Activated gamma-delta T cell treated with anti-CD3 and anti-CD28 coated beads, Interleukin-2, amount 50 U/mL, for 16 hours (primary cell): Measurements from ENCODE around the gene DAPK1.

Source experiments
- DNase-seq: peaks from one replicate; pipeline ENCODE4 v3.0.0-alpha.2; 2020; ENCODE audit warnings: low read depth

DAPK1 gene

GRCh38 chr9:87748881-87749280 is 251.2 kb downstream of the DAPK1 start:
- DNase-seq: no peak

- no peak for DNase-seq
Observed at GRCh38 chr9:87749335-87750035, 251.8 kb downstream of the DAPK1 start.

- no peak for DNase-seq
Observed at GRCh38 chr9:87750726-87751125, 253.1 kb downstream of the DAPK1 start.

GRCh38 chr9:87751423-87751822 is 253.8 kb downstream of the DAPK1 start:
- no peak for DNase-seq

- DNase-seq: no peak
Observed at GRCh38 chr9:87751868-87752267, 254.2 kb downstream of the DAPK1 start.

- DNase-seq: no peak
Observed at GRCh38 chr9:87753313-87753712, 255.6 kb downstream of the DAPK1 start.
